Progenitor cell of endocrine pancreas (in vitro differentiated cells): ENCODE results near the gene NDRG2. TPM values are rescaled to one million over a fixed set of nuclear protein-coding genes. Genes with fewer than 3 reads are reported as not detected.

Experiments
- DNase-seq: peaks from one replicate; pipeline ENCODE4 v3.0.0; 2021; ENCODE audit warnings: low spot score; ENCODE audit not compliant: unreplicated experiment
- H3K27ac Mint-ChIP-seq: 2 replicates; pipeline ENCODE4 v1.8.0; 2021; ENCODE audit warnings: mild to moderate bottlenecking, moderate library complexity, mixed read lengths
- H3K27me3 Mint-ChIP-seq: 2 replicates; pipeline ENCODE4 v1.8.0; 2021; ENCODE audit warnings: mixed read lengths
- H3K36me3 Mint-ChIP-seq: 2 replicates; pipeline ENCODE4 v1.8.0; 2022; ENCODE audit warnings: mixed read lengths; ENCODE audit not compliant: insufficient read depth
- H3K4me1 Mint-ChIP-seq: 2 replicates; pipeline ENCODE4 v1.8.0; 2021; ENCODE audit warnings: low read depth, mixed read lengths
- H3K4me3 Mint-ChIP-seq: 2 replicates; pipeline ENCODE4 v1.8.0; 2021; ENCODE audit warnings: low read depth, mild to moderate bottlenecking, moderate library complexity, mixed read lengths
- H3K9me3 Mint-ChIP-seq: 2 replicates; pipeline ENCODE4 v1.8.0; 2021; ENCODE audit warnings: low read depth, mixed read lengths
- total RNA-seq: library from RNA; stranded (reverse); gene quantifications from 2 replicates; pipeline ENCODE4 v1.2.1, GENCODE V29; 2021
- TF ChIP-seq, protein P1 (sequence below): fragments of 200-600 bp; sonication (generic); IDR thresholded peaks from one replicate; pipeline ENCODE4 v1.5.0; 2021; ENCODE audit warnings: antibody characterized with exemption, mild to moderate bottlenecking; ENCODE audit not compliant: unreplicated experiment

NDRG2 gene
- total RNA-seq, 1 donor from 2014 or later, result 61.5 TPM

DNA sequence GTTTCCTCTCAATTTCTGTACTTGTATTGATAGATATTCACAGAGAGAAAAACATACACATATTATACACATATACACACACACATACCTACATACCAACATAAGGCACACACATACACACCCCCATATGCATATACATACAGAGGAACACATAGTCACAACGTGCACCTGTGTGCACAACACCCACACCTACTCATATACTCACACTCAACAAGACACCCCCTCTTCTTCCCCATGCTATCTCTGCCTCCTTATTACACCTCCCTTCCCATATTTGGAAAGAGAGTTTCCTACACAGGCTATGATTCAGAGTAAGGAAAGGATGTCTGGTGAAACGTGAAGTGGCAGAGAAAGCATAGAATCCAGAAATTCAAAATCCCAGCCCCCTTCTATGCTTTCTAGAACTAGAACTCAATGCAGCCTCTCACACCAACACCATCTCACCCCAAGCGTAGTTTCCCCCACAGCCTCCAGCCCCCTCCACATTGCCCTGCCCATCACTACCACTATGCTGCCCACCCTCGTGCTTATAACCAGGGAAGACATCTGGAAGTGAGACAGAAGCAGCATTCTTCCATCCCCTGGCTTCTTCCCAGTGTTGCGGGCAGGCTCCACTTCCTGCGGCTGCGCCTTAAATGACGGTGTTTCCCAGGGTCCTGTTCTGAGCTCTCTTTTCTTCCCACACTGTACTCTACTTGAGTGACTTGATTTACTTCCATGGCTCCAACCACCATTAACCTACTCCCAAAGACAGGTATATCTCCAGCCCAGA is 35.2 kb upstream of the NDRG2 start:
- Mint-ChIP-seq H3K4me1 (peaks cover 35% of the 10 kb centered on the region), H3K36me3 (no peaks in the 10 kb centered on the region), H3K9me3 (no peaks in the 10 kb centered on the region), H3K27ac (no peak overlapping the region), H3K27me3 (no peaks in the 10 kb centered on the region), H3K4me3 (no peak overlapping the region)
- TF ChIP-seq, protein P1, sequence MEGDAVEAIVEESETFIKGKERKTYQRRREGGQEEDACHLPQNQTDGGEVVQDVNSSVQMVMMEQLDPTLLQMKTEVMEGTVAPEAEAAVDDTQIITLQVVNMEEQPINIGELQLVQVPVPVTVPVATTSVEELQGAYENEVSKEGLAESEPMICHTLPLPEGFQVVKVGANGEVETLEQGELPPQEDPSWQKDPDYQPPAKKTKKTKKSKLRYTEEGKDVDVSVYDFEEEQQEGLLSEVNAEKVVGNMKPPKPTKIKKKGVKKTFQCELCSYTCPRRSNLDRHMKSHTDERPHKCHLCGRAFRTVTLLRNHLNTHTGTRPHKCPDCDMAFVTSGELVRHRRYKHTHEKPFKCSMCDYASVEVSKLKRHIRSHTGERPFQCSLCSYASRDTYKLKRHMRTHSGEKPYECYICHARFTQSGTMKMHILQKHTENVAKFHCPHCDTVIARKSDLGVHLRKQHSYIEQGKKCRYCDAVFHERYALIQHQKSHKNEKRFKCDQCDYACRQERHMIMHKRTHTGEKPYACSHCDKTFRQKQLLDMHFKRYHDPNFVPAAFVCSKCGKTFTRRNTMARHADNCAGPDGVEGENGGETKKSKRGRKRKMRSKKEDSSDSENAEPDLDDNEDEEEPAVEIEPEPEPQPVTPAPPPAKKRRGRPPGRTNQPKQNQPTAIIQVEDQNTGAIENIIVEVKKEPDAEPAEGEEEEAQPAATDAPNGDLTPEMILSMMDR, result no peak
- DNase-seq, result no peak

DNA sequence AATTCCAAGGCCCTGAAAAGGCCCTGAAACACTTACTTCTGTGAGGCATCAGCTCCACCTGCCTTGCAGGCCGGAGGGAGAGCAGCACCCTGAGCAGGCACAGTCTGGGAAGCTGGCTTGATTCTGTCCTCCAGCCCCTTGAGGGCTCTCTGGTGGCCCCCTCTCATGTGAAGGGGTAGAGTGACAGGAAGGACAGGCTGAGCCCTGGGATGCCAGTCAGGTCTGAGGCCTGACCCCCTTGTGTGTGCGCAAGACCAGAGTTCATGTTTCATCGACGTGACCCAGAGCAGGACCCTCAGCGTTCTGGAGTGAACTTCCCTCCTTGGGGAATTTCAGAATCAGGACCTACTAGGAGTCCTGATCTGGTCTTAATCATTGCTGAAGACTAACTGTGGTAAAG is 34.0 kb upstream of the NDRG2 start:
- Mint-ChIP-seq H3K4me3 (no peak overlapping the region), H3K36me3 (no peaks in the 10 kb centered on the region), H3K4me1 (peaks cover 45% of the 10 kb centered on the region), H3K27ac (no peak overlapping the region), H3K27me3 (no peaks in the 10 kb centered on the region), H3K9me3 (no peaks in the 10 kb centered on the region)
- TF ChIP-seq, protein P1, result no peak
- DNase-seq, result no peak

DNA sequence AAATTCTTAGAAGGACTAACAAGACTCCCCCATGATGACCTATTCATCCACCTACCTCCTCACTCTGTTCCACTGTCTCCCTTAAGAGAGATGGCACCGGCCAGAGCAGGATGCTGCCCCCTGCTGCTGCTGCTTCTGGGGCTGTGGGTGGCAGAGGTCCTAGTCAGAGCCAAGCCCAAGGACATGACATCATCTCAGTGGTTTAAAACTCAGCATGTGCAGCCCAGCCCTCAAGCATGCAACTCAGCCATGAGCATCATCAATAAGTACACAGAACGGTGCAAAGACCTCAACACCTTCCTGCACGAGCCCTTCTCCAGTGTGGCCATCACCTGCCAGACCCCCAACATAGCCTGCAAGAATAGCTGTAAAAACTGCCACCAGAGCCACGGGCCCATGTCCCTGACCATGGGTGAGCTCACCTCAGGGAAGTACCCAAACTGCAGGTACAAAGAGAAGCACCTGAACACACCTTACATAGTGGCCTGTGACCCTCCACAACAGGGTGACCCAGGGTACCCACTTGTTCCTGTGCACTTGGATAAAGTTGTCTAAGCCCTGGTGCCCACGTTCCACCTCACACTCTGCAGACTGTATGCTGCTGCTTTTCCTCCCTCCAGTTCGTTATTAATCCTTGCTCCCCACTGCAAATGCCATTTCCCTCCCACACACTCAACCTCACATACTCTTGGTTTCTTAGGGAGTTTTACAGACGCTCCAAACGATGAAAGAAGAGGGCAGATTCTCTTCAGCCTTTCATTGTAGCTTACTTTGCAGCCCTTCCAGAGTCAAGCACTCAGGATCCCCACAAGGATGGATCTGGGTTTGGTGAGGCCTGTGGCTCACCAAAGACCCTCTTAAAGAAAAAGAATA is 33.2 kb upstream of the NDRG2 start, which contains the start of gene RNASE8:
Gene RNASE8 (plus strand): TSS at position 20 of the 873 bp plus-strand sequence. CDS start 71 bp downstream, at position 91.
- Mint-ChIP-seq H3K27ac (no peak within 1 kb of the TSS), H3K4me1 (peaks cover 43% of the 10 kb centered on the region), H3K9me3 (no peaks in the 10 kb centered on the region), H3K4me3 (no peak within 1 kb of the TSS), H3K27me3 (no peaks in the 10 kb centered on the region), H3K36me3 (no peaks in the 10 kb centered on the region)
- TF ChIP-seq, protein P1, result no peak
- DNase-seq, result no peak

DNA sequence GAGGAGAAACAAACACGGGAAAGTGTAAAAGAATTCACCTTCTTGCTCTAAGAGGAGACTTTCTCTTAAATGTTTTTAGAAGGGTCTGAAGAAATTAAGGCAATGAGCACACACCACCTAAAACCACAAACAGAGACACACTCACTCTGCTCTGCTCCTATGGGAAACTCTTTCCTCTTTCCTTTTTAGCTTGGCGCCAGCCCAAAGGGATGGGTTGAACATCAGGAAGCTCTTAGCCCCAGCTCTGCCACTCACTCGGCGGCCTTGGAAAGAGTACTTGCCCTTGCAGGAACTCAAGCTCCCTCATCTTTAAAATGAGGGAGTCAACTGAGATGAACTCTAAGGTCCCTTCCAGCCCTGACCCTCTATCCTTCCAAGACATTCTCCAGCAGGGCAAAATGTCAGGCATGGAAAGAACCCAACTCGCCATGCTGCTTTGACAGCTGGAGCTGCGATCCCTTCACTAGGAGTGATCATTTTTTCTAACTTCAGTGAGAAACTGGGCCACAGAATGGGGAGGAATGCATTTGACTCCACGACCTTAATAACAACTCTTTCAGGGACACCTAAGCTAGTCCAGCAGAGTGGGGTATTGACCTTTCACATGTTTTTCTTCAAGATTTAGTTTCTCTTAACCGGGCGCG is 31.8 kb upstream of the NDRG2 start:
- no peaks in the 10 kb centered on the region for H3K36me3 Mint-ChIP-seq
- H3K9me3 Mint-ChIP-seq, result no peaks in the 10 kb centered on the region
- H3K27me3 Mint-ChIP-seq, result no peaks in the 10 kb centered on the region
- TF ChIP-seq, protein P1, result no peak
- H3K27ac Mint-ChIP-seq, result no peak overlapping the region
- H3K4me3 Mint-ChIP-seq, result no peak overlapping the region
- no peak for DNase-seq
- H3K4me1 Mint-ChIP-seq, result peaks cover 40% of the 10 kb centered on the region
